ENCODE measurements around the gene ARHGAP18. TPM values are rescaled to one million over a fixed set of nuclear protein-coding genes. Genes with fewer than 3 reads are reported as not detected.

Gene ARHGAP18
- total and polyA plus RNA-seq, 2 of the 13 experiments (the other 11 are each of a cell fraction or from before 2014, with no cell fraction given) = 58.2 to 115 TPM

DNA sequence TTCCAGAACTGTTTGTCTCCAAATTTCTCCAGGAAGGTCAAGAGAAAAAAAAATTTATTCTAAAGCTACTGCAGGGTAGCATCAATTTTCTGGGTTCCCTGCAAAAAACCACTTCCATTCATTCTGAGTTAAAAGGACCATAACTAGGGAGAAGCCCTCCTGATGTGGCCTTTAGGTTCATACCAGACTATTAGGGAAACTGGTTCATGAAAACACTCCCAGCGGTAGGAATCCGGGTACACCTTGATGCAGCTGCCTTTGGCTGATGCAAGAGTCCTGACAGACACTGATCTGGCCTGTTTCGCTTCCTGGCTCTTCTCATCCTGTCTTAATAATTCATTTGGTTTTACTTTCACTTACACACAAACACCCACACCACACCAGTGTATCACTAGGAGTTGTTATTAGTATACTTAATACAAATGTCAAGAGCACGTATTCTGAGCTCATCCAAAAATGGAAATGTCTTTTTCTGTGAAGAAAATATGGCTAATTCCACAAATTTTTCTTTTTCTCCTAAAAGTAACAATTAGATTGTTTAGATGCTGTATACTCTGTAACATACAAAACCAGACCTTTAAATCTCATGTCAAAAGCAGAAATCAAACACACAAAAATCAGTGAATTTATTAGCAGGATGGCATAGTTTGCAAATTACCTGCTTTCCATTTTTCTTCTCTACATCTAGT, 38.4 kb upstream of the ARHGAP18 start (continued):
- TF ChIP-seq RXRB (CRISPR knock-in tag; IDR thresholded peaks at IDR 0.05; ENCODE audit: borderline replicate concordance) (0 out of 2 replicates have a peak, but pooled peaks have one; percentile 24), ZNF496 (CRISPR knock-in tag; IDR thresholded peaks at IDR 0.05; ENCODE audit: insufficient replicate concordance) (no peak), ZNF644 (CRISPR knock-in tag; IDR thresholded peaks at IDR 0.05; ENCODE audit: low read depth) (peak; percentile 91), SOX6 (IDR thresholded peaks at IDR 0.05) (no peak), SOX6 (CRISPR knock-in tag; IDR thresholded peaks at IDR 0.05) (peak; percentile 12; the same call in 1 of the 2 replicates), SAP130 (CRISPR knock-in tag; IDR thresholded peaks at IDR 0.05; ENCODE audit: low read depth) (peak; percentile 69), MXI1 (IDR thresholded peaks at IDR 0.05; ENCODE audit: borderline replicate concordance, low read depth, low read length) (no peak), ZNF746 (CRISPR knock-in tag; IDR thresholded peaks at IDR 0.05) (no peak), NR2F6 (IDR thresholded peaks at IDR 0.05) (no peak), NR2F6 (CRISPR knock-in tag; IDR thresholded peaks at IDR 0.05) (no peak), ZNF3 (CRISPR knock-in tag; IDR thresholded peaks at IDR 0.05) (no peak), JDP2 (CRISPR knock-in tag; IDR thresholded peaks at IDR 0.05; ENCODE audit: borderline replicate concordance) (no peak), ZFP41 (CRISPR knock-in tag; IDR thresholded peaks at IDR 0.05; ENCODE audit: borderline replicate concordance) (no peak), ZNF569 (CRISPR knock-in tag; IDR thresholded peaks at IDR 0.05; ENCODE audit: borderline replicate concordance) (no peak)
- TF ChIP-seq, protein P1, sequence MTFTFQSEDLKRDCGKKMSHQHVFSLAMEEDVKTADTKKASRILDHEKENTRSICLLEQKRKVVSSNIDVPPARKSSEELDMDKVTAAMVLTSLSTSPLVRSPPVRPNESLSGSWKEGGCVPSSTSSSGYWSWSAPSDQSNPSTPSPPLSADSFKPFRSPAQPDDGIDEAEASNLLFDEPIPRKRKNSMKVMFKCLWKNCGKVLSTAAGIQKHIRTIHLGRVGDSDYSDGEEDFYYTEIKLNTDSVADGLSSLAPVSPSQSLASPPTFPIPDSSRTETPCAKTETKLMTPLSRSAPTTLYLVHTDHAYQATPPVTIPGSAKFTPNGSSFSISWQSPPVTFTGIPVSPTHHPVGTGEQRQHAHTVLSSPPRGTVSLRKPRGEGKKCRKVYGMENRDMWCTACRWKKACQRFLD (CRISPR knock-in tag; IDR thresholded peaks at IDR 0.05; ENCODE audit: borderline replicate concordance) = no peak
- TF ChIP-seq, protein P2, sequence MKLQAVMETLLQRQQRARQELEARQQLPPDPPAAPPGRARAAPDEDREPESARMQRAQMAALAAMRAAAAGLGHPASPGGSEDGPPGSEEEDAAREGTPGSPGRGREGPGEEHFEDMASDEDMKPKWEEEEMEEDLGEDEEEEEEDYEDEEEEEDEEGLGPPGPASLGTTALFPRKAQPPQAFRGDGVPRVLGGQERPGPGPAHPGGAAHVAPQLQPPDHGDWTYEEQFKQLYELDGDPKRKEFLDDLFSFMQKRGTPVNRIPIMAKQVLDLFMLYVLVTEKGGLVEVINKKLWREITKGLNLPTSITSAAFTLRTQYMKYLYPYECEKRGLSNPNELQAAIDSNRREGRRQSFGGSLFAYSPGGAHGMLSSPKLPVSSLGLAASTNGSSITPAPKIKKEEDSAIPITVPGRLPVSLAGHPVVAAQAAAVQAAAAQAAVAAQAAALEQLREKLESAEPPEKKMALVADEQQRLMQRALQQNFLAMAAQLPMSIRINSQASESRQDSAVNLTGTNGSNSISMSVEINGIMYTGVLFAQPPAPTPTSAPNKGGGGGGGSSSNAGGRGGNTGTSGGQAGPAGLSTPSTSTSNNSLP (IDR thresholded peaks at IDR 0.05; ENCODE audit: low read depth, low read length) = peak; percentile 58; the same call in 1 of the 2 replicates
- TF ChIP-seq, protein P3, sequence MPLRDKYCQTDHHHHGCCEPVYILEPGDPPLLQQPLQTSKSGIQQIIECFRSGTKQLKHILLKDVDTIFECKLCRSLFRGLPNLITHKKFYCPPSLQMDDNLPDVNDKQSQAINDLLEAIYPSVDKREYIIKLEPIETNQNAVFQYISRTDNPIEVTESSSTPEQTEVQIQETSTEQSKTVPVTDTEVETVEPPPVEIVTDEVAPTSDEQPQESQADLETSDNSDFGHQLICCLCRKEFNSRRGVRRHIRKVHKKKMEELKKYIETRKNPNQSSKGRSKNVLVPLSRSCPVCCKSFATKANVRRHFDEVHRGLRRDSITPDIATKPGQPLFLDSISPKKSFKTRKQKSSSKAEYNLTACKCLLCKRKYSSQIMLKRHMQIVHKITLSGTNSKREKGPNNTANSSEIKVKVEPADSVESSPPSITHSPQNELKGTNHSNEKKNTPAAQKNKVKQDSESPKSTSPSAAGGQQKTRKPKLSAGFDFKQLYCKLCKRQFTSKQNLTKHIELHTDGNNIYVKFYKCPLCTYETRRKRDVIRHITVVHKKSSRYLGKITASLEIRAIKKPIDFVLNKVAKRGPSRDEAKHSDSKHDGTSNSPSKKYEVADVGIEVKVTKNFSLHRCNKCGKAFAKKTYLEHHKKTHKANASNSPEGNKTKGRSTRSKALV (CRISPR knock-in tag; IDR thresholded peaks at IDR 0.05) = no peak
- TF ChIP-seq, protein P4, sequence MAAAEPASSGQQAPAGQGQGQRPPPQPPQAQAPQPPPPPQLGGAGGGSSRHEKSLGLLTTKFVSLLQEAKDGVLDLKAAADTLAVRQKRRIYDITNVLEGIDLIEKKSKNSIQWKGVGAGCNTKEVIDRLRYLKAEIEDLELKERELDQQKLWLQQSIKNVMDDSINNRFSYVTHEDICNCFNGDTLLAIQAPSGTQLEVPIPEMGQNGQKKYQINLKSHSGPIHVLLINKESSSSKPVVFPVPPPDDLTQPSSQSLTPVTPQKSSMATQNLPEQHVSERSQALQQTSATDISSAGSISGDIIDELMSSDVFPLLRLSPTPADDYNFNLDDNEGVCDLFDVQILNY (CRISPR knock-in tag; conservative IDR thresholded peaks at IDR 0.05) = no peak
- TF ChIP-seq, protein P5, sequence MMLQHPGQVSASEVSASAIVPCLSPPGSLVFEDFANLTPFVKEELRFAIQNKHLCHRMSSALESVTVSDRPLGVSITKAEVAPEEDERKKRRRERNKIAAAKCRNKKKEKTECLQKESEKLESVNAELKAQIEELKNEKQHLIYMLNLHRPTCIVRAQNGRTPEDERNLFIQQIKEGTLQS (CRISPR knock-in tag; IDR thresholded peaks at IDR 0.05) = peak; percentile 95
- TF ChIP-seq, protein P6, sequence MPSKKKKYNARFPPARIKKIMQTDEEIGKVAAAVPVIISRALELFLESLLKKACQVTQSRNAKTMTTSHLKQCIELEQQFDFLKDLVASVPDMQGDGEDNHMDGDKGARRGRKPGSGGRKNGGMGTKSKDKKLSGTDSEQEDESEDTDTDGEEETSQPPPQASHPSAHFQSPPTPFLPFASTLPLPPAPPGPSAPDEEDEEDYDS (CRISPR knock-in tag; IDR thresholded peaks at IDR 0.05) = no peak
- TF ChIP-seq, protein P7, sequence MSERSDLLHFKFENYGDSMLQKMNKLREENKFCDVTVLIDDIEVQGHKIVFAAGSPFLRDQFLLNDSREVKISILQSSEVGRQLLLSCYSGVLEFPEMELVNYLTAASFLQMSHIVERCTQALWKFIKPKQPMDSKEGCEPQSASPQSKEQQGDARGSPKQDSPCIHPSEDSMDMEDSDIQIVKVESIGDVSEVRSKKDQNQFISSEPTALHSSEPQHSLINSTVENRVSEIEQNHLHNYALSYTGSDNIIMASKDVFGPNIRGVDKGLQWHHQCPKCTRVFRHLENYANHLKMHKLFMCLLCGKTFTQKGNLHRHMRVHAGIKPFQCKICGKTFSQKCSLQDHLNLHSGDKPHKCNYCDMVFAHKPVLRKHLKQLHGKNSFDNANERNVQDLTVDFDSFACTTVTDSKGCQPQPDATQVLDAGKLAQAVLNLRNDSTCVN (CRISPR knock-in tag; IDR thresholded peaks at IDR 0.05; ENCODE audit: borderline replicate concordance) = no peak
